HL-60 (cell line): ENCODE measurements around the gene ZNF26.

Experiments
- DNase-seq, 2 experiments: peaks; one replicate each; pipeline ENCODE4 v3.0.0-alpha.2; 2010 to 2020; ENCODE audit warnings: low read depth in 1 of 2, low spot score in 1 of 2
- H3K27ac ChIP-seq: fragments of 250-450 bp; sonication (Bioruptor Pico); replicated peaks from 2 replicates; pipeline ENCODE4 v1.5.1; 2020; ENCODE audit warnings: mild to moderate bottlenecking, moderate library complexity
- H3K27me3 ChIP-seq: fragments of 250-450 bp; sonication (Bioruptor Pico); 2 replicates; pipeline ENCODE4 v1.5.1; 2021; ENCODE audit warnings: mild to moderate bottlenecking, moderate library complexity; ENCODE audit not compliant: insufficient read depth, poor library complexity, severe bottlenecking
- H3K4me3 ChIP-seq: replicated peaks from 2 replicates; pipeline ENCODE4 v1.5.1; 2011; ENCODE audit warnings: mild to moderate bottlenecking, control low read depth, low read length; ENCODE audit not compliant: insufficient read depth
- GABPA ChIP-seq: IDR thresholded peaks from 2 replicates; pipeline ENCODE4 v1.6.1; 2012; ENCODE audit warnings: low read depth
- POLR2AphosphoS5 ChIP-seq: IDR thresholded peaks from 2 replicates; pipeline ENCODE4 v1.6.1; 2012; ENCODE audit warnings: low read depth
- SPI1 ChIP-seq: IDR thresholded peaks from 2 replicates; pipeline ENCODE4 v1.6.1; 2012; ENCODE audit warnings: low read depth, mild to moderate bottlenecking, borderline replicate concordance
- TF ChIP-seq, protein P1 (sequence below): IDR thresholded peaks from one replicate; pipeline ENCODE4 v1.5.1; 2011; ENCODE audit warnings: low read length, control low read depth, inconsistent platforms; ENCODE audit not compliant: insufficient read depth
- TF ChIP-seq, protein P2 (sequence below): IDR thresholded peaks from 2 replicates; pipeline ENCODE4 v1.6.1; 2012; ENCODE audit warnings: low read depth; ENCODE audit not compliant: insufficient replicate concordance

Gene ZNF26

DNA sequence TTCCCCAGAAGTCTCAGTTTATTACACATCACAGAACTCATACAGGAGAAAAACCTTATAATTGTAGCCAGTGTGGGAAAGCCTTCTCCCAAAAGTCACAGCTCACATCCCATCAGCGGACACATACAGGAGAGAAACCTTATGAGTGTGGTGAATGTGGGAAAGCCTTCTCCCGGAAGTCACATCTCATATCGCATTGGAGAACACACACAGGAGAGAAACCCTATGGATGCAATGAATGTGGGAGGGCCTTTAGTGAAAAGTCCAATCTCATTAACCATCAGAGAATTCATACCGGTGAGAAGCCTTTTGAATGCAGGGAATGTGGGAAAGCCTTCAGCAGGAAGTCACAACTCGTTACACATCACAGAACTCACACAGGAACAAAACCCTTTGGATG, 71.3 kb downstream of the ZNF26 start:
- DNase-seq: no peak
- Histone ChIP-seq H3K4me3 (no peak overlapping the region), H3K27me3 (no peaks in the 10 kb centered on the region), H3K27ac (no peak overlapping the region)
- TF ChIP-seq, protein P1, sequence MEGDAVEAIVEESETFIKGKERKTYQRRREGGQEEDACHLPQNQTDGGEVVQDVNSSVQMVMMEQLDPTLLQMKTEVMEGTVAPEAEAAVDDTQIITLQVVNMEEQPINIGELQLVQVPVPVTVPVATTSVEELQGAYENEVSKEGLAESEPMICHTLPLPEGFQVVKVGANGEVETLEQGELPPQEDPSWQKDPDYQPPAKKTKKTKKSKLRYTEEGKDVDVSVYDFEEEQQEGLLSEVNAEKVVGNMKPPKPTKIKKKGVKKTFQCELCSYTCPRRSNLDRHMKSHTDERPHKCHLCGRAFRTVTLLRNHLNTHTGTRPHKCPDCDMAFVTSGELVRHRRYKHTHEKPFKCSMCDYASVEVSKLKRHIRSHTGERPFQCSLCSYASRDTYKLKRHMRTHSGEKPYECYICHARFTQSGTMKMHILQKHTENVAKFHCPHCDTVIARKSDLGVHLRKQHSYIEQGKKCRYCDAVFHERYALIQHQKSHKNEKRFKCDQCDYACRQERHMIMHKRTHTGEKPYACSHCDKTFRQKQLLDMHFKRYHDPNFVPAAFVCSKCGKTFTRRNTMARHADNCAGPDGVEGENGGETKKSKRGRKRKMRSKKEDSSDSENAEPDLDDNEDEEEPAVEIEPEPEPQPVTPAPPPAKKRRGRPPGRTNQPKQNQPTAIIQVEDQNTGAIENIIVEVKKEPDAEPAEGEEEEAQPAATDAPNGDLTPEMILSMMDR: no peak
- no peak; the same call in 1 of the 2 replicates for TF ChIP-seq POLR2AphosphoS5
- no peak for TF ChIP-seq GABPA
- TF ChIP-seq, protein P2, sequence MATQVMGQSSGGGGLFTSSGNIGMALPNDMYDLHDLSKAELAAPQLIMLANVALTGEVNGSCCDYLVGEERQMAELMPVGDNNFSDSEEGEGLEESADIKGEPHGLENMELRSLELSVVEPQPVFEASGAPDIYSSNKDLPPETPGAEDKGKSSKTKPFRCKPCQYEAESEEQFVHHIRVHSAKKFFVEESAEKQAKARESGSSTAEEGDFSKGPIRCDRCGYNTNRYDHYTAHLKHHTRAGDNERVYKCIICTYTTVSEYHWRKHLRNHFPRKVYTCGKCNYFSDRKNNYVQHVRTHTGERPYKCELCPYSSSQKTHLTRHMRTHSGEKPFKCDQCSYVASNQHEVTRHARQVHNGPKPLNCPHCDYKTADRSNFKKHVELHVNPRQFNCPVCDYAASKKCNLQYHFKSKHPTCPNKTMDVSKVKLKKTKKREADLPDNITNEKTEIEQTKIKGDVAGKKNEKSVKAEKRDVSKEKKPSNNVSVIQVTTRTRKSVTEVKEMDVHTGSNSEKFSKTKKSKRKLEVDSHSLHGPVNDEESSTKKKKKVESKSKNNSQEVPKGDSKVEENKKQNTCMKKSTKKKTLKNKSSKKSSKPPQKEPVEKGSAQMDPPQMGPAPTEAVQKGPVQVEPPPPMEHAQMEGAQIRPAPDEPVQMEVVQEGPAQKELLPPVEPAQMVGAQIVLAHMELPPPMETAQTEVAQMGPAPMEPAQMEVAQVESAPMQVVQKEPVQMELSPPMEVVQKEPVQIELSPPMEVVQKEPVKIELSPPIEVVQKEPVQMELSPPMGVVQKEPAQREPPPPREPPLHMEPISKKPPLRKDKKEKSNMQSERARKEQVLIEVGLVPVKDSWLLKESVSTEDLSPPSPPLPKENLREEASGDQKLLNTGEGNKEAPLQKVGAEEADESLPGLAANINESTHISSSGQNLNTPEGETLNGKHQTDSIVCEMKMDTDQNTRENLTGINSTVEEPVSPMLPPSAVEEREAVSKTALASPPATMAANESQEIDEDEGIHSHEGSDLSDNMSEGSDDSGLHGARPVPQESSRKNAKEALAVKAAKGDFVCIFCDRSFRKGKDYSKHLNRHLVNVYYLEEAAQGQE: no peak
- no peak for TF ChIP-seq SPI1

DNA sequence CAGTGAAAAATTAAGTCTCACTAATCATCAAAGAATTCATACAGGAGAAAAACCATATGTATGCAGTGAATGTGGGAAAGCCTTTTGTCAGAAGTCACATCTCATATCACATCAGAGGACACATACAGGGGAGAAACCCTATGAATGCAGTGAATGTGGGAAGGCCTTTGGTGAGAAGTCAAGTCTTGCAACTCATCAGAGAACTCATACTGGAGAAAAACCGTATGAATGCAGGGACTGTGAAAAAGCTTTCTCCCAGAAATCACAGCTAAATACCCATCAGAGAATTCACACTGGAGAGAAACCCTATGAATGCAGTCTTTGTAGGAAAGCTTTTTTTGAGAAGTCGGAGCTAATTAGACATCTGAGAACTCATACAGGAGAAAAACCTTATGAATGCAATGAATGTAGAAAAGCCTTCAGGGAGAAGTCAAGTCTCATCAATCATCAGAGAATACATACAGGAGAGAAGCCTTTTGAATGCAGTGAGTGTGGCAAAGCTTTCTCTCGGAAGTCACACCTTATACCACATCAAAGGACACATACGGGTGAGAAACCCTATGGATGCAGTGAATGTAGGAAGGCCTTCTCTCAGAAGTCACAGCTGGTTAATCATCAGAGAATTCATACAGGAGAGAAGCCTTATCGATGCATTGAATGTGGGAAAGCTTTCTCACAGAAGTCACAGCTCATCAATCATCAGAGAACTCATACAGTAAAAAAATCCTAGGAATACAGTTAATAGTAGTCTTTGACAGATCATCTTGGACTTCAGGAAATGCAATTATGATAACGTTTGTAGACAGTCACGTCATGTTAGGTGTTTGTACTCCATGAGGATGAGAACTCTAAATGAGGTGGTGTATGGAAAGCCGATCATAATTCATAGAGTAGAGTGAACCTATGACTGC, 72.3 kb downstream of the ZNF26 start:
- Histone ChIP-seq H3K27ac (no peak overlapping the region), H3K4me3 (no peak overlapping the region), H3K27me3 (no peaks in the 10 kb centered on the region)
- no peak for DNase-seq
- TF ChIP-seq GABPA (no peak), SPI1 (no peak), POLR2AphosphoS5 (no peak; the same call in 1 of the 2 replicates)
- TF ChIP-seq, protein P1: no peak
- TF ChIP-seq, protein P2: no peak

DNA sequence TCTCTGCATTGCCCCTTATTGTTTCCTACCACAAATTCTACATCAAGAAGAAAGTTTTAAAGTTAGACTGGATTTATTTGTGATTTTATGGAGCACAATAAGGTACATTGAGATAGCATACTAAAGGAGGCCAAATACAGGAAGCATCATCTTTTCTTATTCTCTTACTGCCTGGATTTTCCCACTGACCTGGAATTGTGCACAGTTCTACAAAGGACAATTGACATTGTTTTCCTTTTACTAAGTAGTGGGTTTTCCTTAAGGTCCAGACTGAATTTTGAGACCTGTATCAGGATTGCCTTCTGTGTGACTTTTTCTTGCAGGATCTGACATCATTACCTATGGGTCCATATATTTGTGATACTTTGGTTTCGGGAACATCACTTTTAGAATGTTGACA, 75.8 kb downstream of the ZNF26 start:
- Histone ChIP-seq H3K27me3 (no peaks in the 10 kb centered on the region), H3K27ac (no peak overlapping the region), H3K4me3 (no peak overlapping the region)
- no peak for DNase-seq
- no peak for TF ChIP-seq SPI1
- TF ChIP-seq GABPA: no peak
- TF ChIP-seq, protein P2: no peak
- TF ChIP-seq, protein P1: no peak
- no peak for TF ChIP-seq POLR2AphosphoS5
